GM21390 (cell line): ENCODE data around the gene RNF220.

Source experiments
- ATAC-seq: cut with Tn5 transposase; IDR thresholded peaks from one replicate; pipeline ENCODE4 v1.9.1; 2021; ENCODE audit not compliant: unreplicated experiment

RNF220 gene

DNA sequence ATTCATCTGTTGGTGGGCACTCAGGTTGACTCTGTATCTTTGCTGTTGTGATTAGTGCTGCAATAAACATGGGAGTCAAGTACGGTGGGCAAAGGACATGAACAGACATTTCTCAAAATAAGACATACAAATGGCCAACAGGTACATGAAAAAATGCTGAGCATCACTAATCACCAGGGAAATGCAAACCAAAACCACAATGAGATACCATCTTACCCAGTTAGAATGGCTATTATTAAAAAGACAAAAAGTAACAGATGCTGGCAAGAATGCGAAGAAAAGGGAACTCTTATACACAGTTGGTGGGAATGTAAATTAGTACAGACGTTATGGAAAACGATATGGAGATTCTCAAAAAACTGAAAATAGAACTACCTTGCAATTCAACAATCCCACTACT is 170.3 kb downstream of the RNF220 start:
- no peak for ATAC-seq

GRCh38 chr1:44576456-44577150 is 171.5 kb downstream of the RNF220 start:
- ATAC-seq: no peak

DNA sequence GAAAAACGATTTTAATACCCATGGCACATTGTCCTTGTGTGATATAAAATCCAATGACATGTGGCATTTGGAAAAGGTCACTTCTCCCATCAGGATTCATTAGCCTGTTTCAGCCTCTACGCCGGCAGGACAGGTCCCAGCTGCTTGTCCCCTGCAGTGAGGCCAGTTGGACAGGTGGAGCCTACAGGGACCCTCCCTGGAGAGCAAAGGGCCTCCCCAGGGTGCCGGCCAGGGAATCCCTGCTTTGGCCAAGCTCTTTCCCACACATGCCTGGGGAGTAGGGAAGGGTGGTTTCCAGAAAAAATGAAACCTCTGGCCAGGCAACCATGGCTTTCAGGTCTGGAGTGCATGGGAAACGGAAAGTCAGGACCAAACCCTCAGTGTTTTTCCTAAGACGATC is 176.2 kb downstream of the RNF220 start:
- ATAC-seq: no peak

DNA sequence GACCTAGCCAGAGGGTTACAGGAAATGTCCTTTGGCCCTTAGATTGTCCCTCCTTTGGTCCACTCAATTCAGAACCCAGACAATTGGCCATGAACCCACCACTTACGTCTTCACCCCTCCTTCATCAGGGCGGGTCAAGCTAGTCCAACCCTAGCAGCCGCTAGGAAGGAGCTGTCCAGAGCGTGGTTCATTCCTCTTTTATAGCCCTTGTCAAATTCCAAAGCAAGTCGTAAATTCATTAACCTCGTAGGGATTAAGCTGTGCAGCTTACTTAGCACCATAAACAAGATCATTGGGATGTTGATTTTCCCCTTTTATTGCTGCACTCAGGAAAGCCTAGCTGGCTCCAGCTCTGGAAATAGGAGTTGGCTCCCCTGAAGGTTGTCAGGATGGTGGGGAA is 179.1 kb downstream of the RNF220 start:
- no peak for ATAC-seq

DNA sequence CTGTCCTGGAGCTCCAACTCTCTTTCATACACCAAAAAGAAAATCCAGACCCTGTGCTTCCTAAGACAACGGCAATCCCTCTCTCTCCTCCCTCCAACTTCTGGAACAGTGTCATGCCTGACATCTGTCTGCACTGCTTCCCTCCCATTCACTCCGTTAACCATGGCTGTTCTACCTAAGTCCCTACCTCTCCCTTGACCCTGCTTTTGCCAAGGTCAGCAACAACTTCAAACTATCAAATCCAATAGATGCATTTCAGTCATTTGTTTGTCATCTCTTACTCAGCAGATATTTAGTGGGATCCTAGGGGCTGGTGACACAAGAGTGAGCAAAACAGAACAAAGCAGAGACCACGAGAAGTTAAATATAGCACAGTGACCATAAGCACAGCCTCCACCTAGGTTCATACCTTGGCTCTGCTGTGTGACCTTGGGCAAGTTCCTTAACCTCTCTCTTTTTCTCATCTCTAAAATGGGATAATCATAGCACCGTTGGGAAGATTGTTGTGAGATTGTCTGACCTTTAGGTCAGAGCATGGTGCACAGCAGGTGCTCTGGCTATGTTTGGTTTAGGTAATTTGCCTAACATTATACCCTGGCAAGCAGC is 180.4 kb downstream of the RNF220 start:
- ATAC-seq: no peak

DNA sequence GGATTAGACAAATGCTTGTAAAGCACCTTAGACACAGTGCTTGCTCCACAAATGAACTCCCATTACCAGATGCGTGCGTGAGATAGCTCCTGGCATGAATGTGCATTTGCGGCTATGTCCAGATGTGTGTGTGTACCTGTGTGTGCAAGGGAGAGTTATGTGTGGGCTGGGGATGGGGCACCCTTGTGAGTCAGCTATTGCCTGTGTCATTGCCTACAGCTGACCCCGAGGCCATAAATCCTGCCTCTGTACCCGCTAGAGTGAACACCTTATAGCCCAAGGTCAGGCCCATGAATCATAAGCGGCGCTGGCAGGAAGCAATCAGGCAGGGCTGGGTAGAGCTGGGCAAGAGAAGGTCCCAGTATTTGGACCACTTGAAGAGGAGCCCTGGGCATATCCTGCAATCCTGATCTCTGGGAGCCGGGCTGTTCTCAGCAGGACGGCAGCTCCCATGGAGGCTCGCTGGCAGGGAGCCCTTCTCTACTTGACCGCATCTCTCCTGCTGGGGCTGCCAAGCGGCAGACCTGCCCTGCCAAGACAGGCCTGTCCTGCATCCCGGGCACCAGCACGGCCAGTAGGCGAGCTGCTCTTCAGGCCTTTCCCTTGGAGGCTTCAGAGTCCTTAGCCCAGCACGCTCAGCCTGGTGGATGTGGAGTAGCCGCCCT is 182.9 kb downstream of the RNF220 start:
- ATAC-seq: no peak

- no peak for ATAC-seq
Measured at GRCh38 chr1:44588551-44589210, 183.6 kb downstream of the RNF220 start.

DNA sequence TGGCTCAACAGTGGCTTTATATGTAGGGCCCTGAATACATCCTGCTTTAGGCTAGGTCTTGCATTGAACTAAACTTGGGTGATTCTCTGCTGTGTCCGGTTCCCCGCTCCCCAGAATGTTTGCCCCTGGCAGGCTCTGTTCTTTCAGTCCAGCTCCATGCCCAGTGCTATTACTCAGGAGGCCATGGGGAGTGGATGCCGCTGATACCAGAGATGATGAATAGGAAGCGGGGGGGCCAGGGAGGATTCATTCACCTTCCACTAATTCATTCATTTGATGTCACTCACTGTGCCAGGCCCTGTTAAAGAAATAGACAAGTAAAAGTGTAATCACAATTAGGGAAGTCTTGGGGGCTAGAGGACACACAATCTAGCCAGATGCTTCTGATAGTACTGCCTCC is 185.4 kb downstream of the RNF220 start:
- no peak for ATAC-seq

DNA sequence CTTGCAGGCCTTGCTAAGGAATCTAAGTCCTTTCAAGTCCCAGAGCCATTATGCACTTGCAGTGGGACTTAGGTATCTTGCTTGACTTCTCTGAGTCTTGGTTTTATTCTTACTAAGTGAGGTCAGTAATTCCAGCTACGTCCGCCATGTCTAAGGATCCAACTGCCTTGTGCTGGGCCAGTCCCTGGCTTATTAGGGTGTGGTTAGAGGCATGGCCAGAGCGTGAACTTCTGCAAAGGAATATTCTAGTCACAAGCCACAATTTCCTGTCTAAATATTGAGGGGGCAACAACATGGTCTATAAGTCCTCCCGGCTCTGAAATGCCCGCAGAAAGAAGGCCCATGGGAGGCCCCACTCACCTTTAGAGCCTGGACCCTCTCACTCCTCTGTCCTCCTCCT is 186.3 kb downstream of the RNF220 start:
- ATAC-seq: no peak

- ATAC-seq: no peak
Measured at GRCh38 chr1:44592208-44593145, 187.4 kb downstream of the RNF220 start.

- ATAC-seq: no peak
Measured at GRCh38 chr1:44594353-44594752, 189.3 kb downstream of the RNF220 start.

GRCh38 chr1:44594871-44595735 is 190.0 kb downstream of the RNF220 start:
- no peak for ATAC-seq

- no peak for ATAC-seq
Measured at GRCh38 chr1:44596511-44596910, 191.5 kb downstream of the RNF220 start.

DNA sequence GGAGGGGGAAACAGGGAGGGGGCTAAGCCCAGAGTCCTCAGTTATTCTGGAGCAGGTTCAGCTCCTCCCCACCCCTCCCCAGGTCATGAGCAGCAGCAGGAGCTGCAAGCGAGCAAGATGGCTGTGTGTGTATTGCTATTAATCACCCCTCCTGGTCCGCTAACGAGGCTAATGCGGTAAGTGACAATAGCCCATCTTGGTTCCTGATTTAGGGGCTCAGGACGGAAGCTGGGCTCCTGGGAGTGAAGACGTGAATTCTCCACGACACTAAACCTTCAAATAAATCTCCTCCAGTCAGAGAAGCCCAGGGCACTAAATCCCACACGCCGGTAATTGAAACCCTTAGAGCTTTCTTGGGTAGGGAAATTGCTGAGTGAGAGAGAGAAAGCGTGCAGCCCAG is 193.1 kb downstream of the RNF220 start:
- no peak for ATAC-seq

DNA sequence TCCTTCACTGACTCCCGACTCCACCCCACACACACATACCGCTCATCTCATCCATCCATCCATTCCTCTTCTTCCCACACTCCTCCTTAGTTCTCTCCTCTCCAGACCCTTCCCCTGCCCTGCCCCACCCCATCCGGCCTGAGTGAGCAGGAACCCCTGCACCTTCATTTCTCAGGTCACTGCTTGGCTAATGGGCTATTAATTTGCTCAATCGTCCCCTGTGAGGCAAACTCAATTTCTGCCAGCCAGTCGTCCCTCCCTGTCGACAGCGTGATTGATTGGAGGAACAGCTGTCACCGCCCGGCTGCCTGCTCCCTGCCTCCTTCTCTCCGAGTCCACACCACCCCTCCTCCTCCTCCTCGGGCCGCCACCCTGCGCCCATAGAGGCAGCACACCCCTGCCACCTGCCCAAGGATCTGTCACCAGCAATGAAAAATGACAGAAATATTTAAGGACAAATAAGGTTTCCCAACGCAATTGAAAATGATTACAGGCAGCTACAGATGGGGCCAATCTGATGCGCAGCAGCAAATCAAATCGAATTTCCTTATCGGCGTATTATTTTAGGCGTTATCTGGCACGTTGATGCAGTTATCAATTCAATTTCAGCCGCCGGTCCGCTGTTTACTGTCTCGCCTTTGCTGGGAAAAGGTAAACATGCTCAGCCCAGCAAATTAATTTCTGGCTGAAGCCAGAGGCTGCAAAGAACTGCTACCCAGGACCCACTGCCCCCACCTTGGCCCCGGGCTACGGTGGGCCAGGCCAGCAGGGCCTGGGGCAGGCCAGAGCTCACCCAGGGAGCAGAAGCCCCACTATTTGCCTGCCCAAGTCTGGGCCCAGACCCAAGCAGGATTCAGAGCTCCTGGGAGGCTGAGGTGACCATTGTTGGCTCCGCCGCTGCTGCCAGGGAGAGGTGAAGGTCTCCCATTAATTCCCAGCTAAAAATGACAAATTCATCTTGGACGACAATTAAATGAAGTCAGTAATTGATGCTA is 197.9 kb downstream of the RNF220 start:
- no peak for ATAC-seq

GRCh38 chr1:44603718-44604117 is 198.7 kb downstream of the RNF220 start:
- no peak for ATAC-seq

GRCh38 chr1:44604157-44604955 is 199.3 kb downstream of the RNF220 start:
- no peak for ATAC-seq
